ENCODE results near the gene ATP2C2. TPM values are rescaled to one million over a fixed set of nuclear protein-coding genes. Genes with fewer than 3 reads are reported as not detected.

The ATP2C2 gene
- total and polyA plus RNA-seq, 2 donors (not counting 1 experiment from before 2014, with no cell fraction given): not detected

- no peaks in the 10 kb centered on the region for H3K4me1 ChIP-seq (ENCODE audit: control insufficient read depth, extremely low read depth, insufficient read depth, low read length)
- H3K27ac ChIP-seq (ENCODE audit: insufficient read depth, low read length): no peak overlapping the region
- H3K4me2 ChIP-seq (ENCODE audit: extremely low read depth, insufficient read depth, low read length): no peak overlapping the region
- TF ChIP-seq CTCF (conservative IDR thresholded peaks at IDR 0.05 in 1 of 2, IDR thresholded peaks at IDR 0.05 in 1 of 2; ENCODE audit: low read depth in 1 of 2, low read length in 2 of 2) (no peak), EZH2 (IDR thresholded peaks at IDR 0.05; ENCODE audit: low read length, missing control alignments) (no peak)
- no peaks in the 10 kb centered on the region for H3K9me3 ChIP-seq (ENCODE audit: control insufficient read depth, insufficient read depth, low read depth, low read length)
- no peaks in the 10 kb centered on the region for H3K36me3 ChIP-seq (ENCODE audit: control insufficient read depth, insufficient read depth, low read length)
- H3K79me2 ChIP-seq (ENCODE audit: control insufficient read depth, insufficient read depth, low read length): no peaks in the 10 kb centered on the region
- no peaks in the 10 kb centered on the region for H4K20me1 ChIP-seq (ENCODE audit: control insufficient read depth, extremely low read depth, insufficient read depth, low read length)
- H3K9ac ChIP-seq (ENCODE audit: insufficient read depth, low read length): no peak overlapping the region
- H3K4me3 ChIP-seq (replicated peaks in 1 of 4; ENCODE audit: control extremely low read depth in 1 of 4, insufficient read depth in 1 of 4, low read depth in 3 of 4, low read length in 4 of 4): no peak overlapping the region
- DNase-seq (ENCODE audit: low read depth in 2 of 2): no peak
- peaks cover 2% of the 10 kb centered on the region for H3K27me3 ChIP-seq (ENCODE audit: control insufficient read depth, insufficient read depth, low read length)
- no peak overlapping the region for H2AFZ ChIP-seq (ENCODE audit: low read length)
Measured at GRCh38 chr16:84329016-84329415, 39.3 kb upstream of the ATP2C2 start.

GRCh38 chr16:84329843-84330684, 38.3 kb upstream of the ATP2C2 start:
- Histone ChIP-seq H2AFZ (ENCODE audit: low read length) (no peak overlapping the region), H3K27me3 (ENCODE audit: control insufficient read depth, insufficient read depth, low read length) (peaks cover 2% of the 10 kb centered on the region), H3K27ac (ENCODE audit: insufficient read depth, low read length) (no peak overlapping the region), H3K9ac (ENCODE audit: insufficient read depth, low read length) (no peak overlapping the region), H3K36me3 (ENCODE audit: control insufficient read depth, insufficient read depth, low read length) (no peaks in the 10 kb centered on the region), H3K4me1 (ENCODE audit: control insufficient read depth, extremely low read depth, insufficient read depth, low read length) (no peaks in the 10 kb centered on the region), H3K4me3 (replicated peaks in 1 of 4; ENCODE audit: control extremely low read depth in 1 of 4, insufficient read depth in 1 of 4, low read depth in 3 of 4, low read length in 4 of 4) (no peak overlapping the region), H3K9me3 (ENCODE audit: control insufficient read depth, insufficient read depth, low read depth, low read length) (no peaks in the 10 kb centered on the region), H3K4me2 (ENCODE audit: extremely low read depth, insufficient read depth, low read length) (no peak overlapping the region), H3K79me2 (ENCODE audit: control insufficient read depth, insufficient read depth, low read length) (no peaks in the 10 kb centered on the region), H4K20me1 (ENCODE audit: control insufficient read depth, extremely low read depth, insufficient read depth, low read length) (no peaks in the 10 kb centered on the region)
- no peak for TF ChIP-seq EZH2 (IDR thresholded peaks at IDR 0.05; ENCODE audit: low read length, missing control alignments)
- no peak for TF ChIP-seq CTCF (conservative IDR thresholded peaks at IDR 0.05 in 1 of 2, IDR thresholded peaks at IDR 0.05 in 1 of 2; ENCODE audit: low read depth in 1 of 2, low read length in 2 of 2)
- no peak for DNase-seq (ENCODE audit: low read depth in 2 of 2)

- no peak overlapping the region for H2AFZ ChIP-seq (ENCODE audit: low read length)
- no peaks in the 10 kb centered on the region for H3K4me1 ChIP-seq (ENCODE audit: control insufficient read depth, extremely low read depth, insufficient read depth, low read length)
- TF ChIP-seq EZH2 (IDR thresholded peaks at IDR 0.05; ENCODE audit: low read length, missing control alignments) (no peak), CTCF (conservative IDR thresholded peaks at IDR 0.05 in 1 of 2, IDR thresholded peaks at IDR 0.05 in 1 of 2; ENCODE audit: low read depth in 1 of 2, low read length in 2 of 2) (no peak)
- no peak overlapping the region for H3K9ac ChIP-seq (ENCODE audit: insufficient read depth, low read length)
- no peaks in the 10 kb centered on the region for H3K9me3 ChIP-seq (ENCODE audit: control insufficient read depth, insufficient read depth, low read depth, low read length)
- H3K79me2 ChIP-seq (ENCODE audit: control insufficient read depth, insufficient read depth, low read length): no peaks in the 10 kb centered on the region
- H3K4me2 ChIP-seq (ENCODE audit: extremely low read depth, insufficient read depth, low read length): no peak overlapping the region
- H3K36me3 ChIP-seq (ENCODE audit: control insufficient read depth, insufficient read depth, low read length): no peaks in the 10 kb centered on the region
- no peaks in the 10 kb centered on the region for H4K20me1 ChIP-seq (ENCODE audit: control insufficient read depth, extremely low read depth, insufficient read depth, low read length)
- H3K27ac ChIP-seq (ENCODE audit: insufficient read depth, low read length): no peak overlapping the region
- DNase-seq (ENCODE audit: low read depth in 2 of 2): no peak
- no peak overlapping the region for H3K4me3 ChIP-seq (replicated peaks in 1 of 4; ENCODE audit: control extremely low read depth in 1 of 4, insufficient read depth in 1 of 4, low read depth in 3 of 4, low read length in 4 of 4)
- H3K27me3 ChIP-seq (ENCODE audit: control insufficient read depth, insufficient read depth, low read length): peaks cover 2% of the 10 kb centered on the region
Measured at GRCh38 chr16:84330685-84331050, 37.7 kb upstream of the ATP2C2 start.

Measured in fibroblast of lung (primary cell).